ENCODE measurements around the gene TST. TPM values are rescaled to one million over a fixed set of nuclear protein-coding genes. Genes with fewer than 3 reads are reported as not detected.
A peak's percentile ranks its signal among the peaks of the same experiment; 100 is the strongest.

TST gene
- total and polyA plus RNA-seq, 2 of the 8 experiments (the other 6 are each of a cell fraction or from before 2014, with no cell fraction given) = 22.6 to 61.6 TPM

DNA sequence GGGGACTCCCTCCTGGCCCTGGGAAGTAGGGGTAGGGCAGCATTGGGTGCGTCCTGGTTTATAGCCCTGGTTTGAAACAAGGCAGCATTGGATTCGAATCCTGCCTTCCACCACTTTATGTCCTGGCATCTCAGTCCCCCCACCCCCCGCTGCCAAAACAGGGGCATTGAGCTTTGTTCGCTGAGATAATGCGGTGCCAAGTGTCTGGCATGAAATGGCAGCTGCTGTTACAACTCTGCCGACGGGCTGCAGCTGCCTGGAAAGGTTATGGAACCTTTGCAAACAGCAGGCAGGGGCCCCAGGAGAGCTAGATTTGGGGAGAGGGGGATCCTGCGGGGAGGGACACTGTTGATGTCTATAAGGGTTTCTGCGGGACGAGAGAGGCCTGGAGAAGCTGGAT, 1.9 kb downstream of the TST start:
- peaks cover 0 to 13% (median 1%) of the 10 kb centered on the region in 4 experiments; a peak in 2 of 8 replicates for H3K36me3 ChIP-seq (ENCODE audit: control insufficient read depth in 2 of 4, insufficient read depth in 4 of 4, low read length in 3 of 4)
- H4K5ac ChIP-seq (ENCODE audit: insufficient read length, low read depth, low read length) = no peak overlapping the region
- ChIA-PET CTCF (ENCODE audit: partially characterized antibody) (interaction anchor here (0.7 to 1.5 kb wide), 4 partner anchors 9 to 319 kb away, joined by 3 to 4 read pairs (median 4); a partner anchor contains a TSS), POLR2A (ENCODE audit: partially characterized antibody) (interaction anchor here (1.0 to 4.3 kb wide), 4 partner anchors 9 to 129 kb away, joined by 3 to 33 read pairs (median 6); no protein-coding TSS in a partner anchor)
- no peak overlapping the region for H3K18ac ChIP-seq (ENCODE audit: extremely low read depth, low read length)
- no peak overlapping the region for H3K56ac ChIP-seq (replicated peaks; ENCODE audit: insufficient read length, low read depth, low read length)
- H2AFZ ChIP-seq (ENCODE audit: low read length) = no peak overlapping the region
- H3K27ac ChIP-seq (ENCODE audit: low read depth, low read length) = no peak overlapping the region
- H3K4me2 ChIP-seq (ENCODE audit: insufficient read depth in 1 of 2, low read depth in 2 of 2, low read length in 2 of 2) = peak overlapping the region in 1 of 2 experiments; percentile 89; a peak in 1 of 4 replicates
- H3K9ac ChIP-seq (replicated peaks in 1 of 4; ENCODE audit: extremely low read depth in 1 of 4, low read depth in 3 of 4, low read length in 3 of 4) = no peak overlapping the region
- no peak overlapping the region for H2BK5ac ChIP-seq (ENCODE audit: low read depth, low read length)
- 93% methylated on average over 10 of the region's 10 CpGs; no CpG with 5 or more reads in 1 of the 2 experiments for WGBS, 2 experiments (ENCODE audit: extremely low coverage in 1 of 2, insufficient coverage in 1 of 2, insufficient read length in 1 of 2, insufficient replicate concordance in 2 of 2, low coverage in 1 of 2, low lambda C conversion rate in 2 of 2, missing lambda C conversion rate in 1 of 2)
- H4K8ac ChIP-seq (ENCODE audit: extremely low read depth, insufficient read depth, low read length) = no peak overlapping the region
- no peak overlapping the region for H2AK5ac ChIP-seq (ENCODE audit: low read depth, low read length)
- no peak overlapping the region for H4K91ac ChIP-seq (replicated peaks; ENCODE audit: insufficient read length, low read length)
- H3K27me3 ChIP-seq (replicated peaks in 1 of 4; ENCODE audit: control insufficient read depth in 3 of 4, extremely low read depth in 1 of 4, insufficient read depth in 3 of 4, low read length in 3 of 4) = no peaks in the 10 kb centered on the region
- H4K20me1 ChIP-seq (replicated peaks in 1 of 2; ENCODE audit: control insufficient read depth in 1 of 2, insufficient read depth in 2 of 2, low read length in 2 of 2) = peaks cover 6 to 26% of the 10 kb centered on the region in 2 experiments
- H2BK12ac ChIP-seq (ENCODE audit: low read depth, low read length) = no peak overlapping the region
- TF ChIP-seq FOSL1 (IDR thresholded peaks at IDR 0.05; ENCODE audit: insufficient read depth, low read depth, low read length) (no peak), EGR1 (IDR thresholded peaks at IDR 0.05; ENCODE audit: borderline replicate concordance, low read depth, low read length) (no peak), SP4 (IDR thresholded peaks at IDR 0.05; ENCODE audit: low read length) (no peak), POLR2A (IDR thresholded peaks at IDR 0.05; ENCODE audit: control extremely low read depth in 1 of 2, low read depth in 2 of 2, low read length in 2 of 2) (no peak)
- peaks cover 0 to 20% (median 8%) of the 10 kb centered on the region in 4 experiments; a peak in 6 of 7 replicates for H3K4me1 ChIP-seq (replicated peaks in 1 of 4; ENCODE audit: control insufficient read depth in 3 of 4, insufficient read depth in 4 of 4, low read length in 3 of 4)
- FAIRE-seq (no peak), DNase-seq (ENCODE audit: low read depth in 1 of 2, low spot score in 2 of 2) (no peak)
- H3K23ac ChIP-seq (ENCODE audit: insufficient read length) = no peak overlapping the region
- peaks cover 11% of the 10 kb centered on the region for H3K23me2 ChIP-seq (ENCODE audit: low read depth, low read length)
- H2BK20ac ChIP-seq (ENCODE audit: low read length) = no peak overlapping the region
- H3K4me3 ChIP-seq (ENCODE audit: extremely low read depth in 1 of 4, insufficient read depth in 2 of 4, low read depth in 3 of 4, low read length in 4 of 4) = no peak overlapping the region
- no peak overlapping the region for H3K4ac ChIP-seq (replicated peaks; ENCODE audit: insufficient read length, low read depth, low read length)
- H2BK120ac ChIP-seq (replicated peaks; ENCODE audit: low read depth, low read length) = no peak overlapping the region
- H3K79me1 ChIP-seq (ENCODE audit: low read depth, low read length) = no peaks in the 10 kb centered on the region; the same call in none of the 2 replicates
- H3K9me3 ChIP-seq (ENCODE audit: insufficient read depth in 2 of 2, low read depth in 1 of 2, low read length in 1 of 2) = no peaks in the 10 kb centered on the region
- no peak overlapping the region for H3K14ac ChIP-seq (ENCODE audit: insufficient read length)
- no peak overlapping the region for H2BK15ac ChIP-seq (ENCODE audit: low read length)
- peaks cover 0 to 21% of the 10 kb centered on the region in 2 experiments; a peak in 3 of 4 replicates for H3K79me2 ChIP-seq (ENCODE audit: control insufficient read depth in 1 of 2, insufficient read depth in 2 of 2, low read length in 2 of 2)

Data from H1 (cell line).